ENCODE measurements around the gene AP2M1. TPM values are rescaled to one million over a fixed set of nuclear protein-coding genes. Genes with fewer than 3 reads are reported as not detected.

AP2M1 gene
- total and polyA plus RNA-seq, 10 of the 15 experiments (the other 5 are each of a cell fraction or from before 2014, with no cell fraction given), result 65.6 to 356 (median 161) TPM

DNA sequence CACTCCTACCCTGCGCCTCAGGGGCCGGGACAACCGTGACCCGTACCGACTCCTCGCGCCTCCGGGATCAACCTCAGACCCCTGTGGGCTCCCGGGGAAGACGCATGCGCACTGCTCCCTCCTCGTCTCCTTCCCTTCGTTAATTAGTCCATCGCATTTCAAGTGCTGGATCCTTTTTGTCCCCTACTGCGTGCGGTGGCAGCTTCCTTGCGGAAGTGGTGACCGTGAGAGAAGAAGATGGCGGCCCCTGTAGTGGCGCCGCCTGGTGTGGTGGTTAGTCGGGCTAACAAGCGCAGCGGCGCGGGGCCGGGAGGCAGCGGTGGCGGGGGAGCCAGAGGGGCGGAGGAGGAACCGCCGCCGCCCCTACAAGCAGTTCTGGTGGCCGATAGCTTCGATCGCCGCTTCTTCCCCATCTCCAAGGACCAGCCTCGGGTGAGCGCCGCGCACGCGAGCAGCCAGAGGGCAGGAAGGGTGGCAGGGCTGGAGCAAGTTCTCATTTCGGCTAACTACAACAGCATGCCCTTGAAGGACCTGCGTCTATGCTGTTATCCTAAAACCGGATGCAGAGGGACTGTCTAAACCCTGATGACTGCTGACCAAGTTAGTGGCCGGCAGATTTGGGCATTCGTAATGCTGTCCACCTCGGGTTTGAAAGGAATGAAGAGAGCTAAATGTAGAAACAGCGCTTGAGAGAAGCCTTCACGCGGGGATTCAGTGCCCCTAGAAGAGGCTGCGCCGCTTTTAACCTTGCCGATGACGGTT is 39.3 kb upstream of the AP2M1 start, which contains the start of gene EIF2B5 (continued):
- TF ChIP-seq, protein P1, sequence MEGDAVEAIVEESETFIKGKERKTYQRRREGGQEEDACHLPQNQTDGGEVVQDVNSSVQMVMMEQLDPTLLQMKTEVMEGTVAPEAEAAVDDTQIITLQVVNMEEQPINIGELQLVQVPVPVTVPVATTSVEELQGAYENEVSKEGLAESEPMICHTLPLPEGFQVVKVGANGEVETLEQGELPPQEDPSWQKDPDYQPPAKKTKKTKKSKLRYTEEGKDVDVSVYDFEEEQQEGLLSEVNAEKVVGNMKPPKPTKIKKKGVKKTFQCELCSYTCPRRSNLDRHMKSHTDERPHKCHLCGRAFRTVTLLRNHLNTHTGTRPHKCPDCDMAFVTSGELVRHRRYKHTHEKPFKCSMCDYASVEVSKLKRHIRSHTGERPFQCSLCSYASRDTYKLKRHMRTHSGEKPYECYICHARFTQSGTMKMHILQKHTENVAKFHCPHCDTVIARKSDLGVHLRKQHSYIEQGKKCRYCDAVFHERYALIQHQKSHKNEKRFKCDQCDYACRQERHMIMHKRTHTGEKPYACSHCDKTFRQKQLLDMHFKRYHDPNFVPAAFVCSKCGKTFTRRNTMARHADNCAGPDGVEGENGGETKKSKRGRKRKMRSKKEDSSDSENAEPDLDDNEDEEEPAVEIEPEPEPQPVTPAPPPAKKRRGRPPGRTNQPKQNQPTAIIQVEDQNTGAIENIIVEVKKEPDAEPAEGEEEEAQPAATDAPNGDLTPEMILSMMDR (IDR thresholded peaks at IDR 0.05 in 2 of 3, conservative IDR thresholded peaks at IDR 0.05 in 1 of 3; ENCODE audit: control insufficient read depth in 2 of 3, extremely low read depth in 1 of 3, insufficient read depth in 1 of 3, low read depth in 3 of 3, low read length in 3 of 3), result peak; percentile 25 to 36 (median 35); a peak in 4 of 6 replicates
- TF ChIP-seq RUNX3 (IDR thresholded peaks at IDR 0.05; ENCODE audit: low read length), result peak; percentile 95
- no peak for TF ChIP-seq MYC (IDR thresholded peaks at IDR 0.05; ENCODE audit: insufficient read depth, insufficient read length, insufficient replicate concordance, low read length, severe bottlenecking)
- TF ChIP-seq CHD1 (IDR thresholded peaks at IDR 0.05; ENCODE audit: low read depth, low read length), result peak; percentile 67; the same call in 1 of the 2 replicates
- 0 out of 2 replicates have a peak, but pooled peaks have one; percentile 36 for TF ChIP-seq TBL1XR1 (IDR thresholded peaks at IDR 0.05; ENCODE audit: low read depth, low read length)
- TF ChIP-seq NFYA (IDR thresholded peaks at IDR 0.05; ENCODE audit: borderline replicate concordance, low read depth, low read length), result no peak
- no peak for TF ChIP-seq ZZZ3 (IDR thresholded peaks at IDR 0.05; ENCODE audit: control insufficient read depth, insufficient read length, low read depth)
- no peak for TF ChIP-seq BRCA1 (IDR thresholded peaks at IDR 0.05; ENCODE audit: low read depth, low read length)
- no peak for TF ChIP-seq CEBPB (IDR thresholded peaks at IDR 0.05; ENCODE audit: borderline replicate concordance in 1 of 2, low read depth in 2 of 2, low read length in 2 of 2)
- peak; percentile 82; the same call in 1 of the 2 replicates for TF ChIP-seq LARP7 (IDR thresholded peaks at IDR 0.05)
- TF ChIP-seq, protein P2, sequence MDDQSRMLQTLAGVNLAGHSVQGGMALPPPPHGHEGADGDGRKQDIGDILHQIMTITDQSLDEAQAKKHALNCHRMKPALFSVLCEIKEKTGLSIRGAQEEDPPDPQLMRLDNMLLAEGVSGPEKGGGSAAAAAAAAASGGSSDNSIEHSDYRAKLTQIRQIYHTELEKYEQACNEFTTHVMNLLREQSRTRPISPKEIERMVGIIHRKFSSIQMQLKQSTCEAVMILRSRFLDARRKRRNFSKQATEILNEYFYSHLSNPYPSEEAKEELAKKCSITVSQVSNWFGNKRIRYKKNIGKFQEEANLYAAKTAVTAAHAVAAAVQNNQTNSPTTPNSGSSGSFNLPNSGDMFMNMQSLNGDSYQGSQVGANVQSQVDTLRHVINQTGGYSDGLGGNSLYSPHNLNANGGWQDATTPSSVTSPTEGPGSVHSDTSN (IDR thresholded peaks at IDR 0.05; ENCODE audit: insufficient replicate concordance, low read depth, low read length), result no peak
- peak; percentile 19; the same call in 1 of the 2 replicates for TF ChIP-seq SMC3 (IDR thresholded peaks at IDR 0.05; ENCODE audit: borderline replicate concordance, low read length)
- no peak for TF ChIP-seq PAX8 (IDR thresholded peaks at IDR 0.05)
- peak; percentile 40; the same call in 1 of the 2 replicates for TF ChIP-seq MTA2 (IDR thresholded peaks at IDR 0.05; ENCODE audit: low read depth)
- TF ChIP-seq ETV6 (conservative IDR thresholded peaks at IDR 0.05 in 1 of 2, IDR thresholded peaks at IDR 0.05 in 1 of 2; ENCODE audit: borderline replicate concordance in 1 of 2, low read depth in 1 of 2), result 0 out of 4 replicates have a peak, but pooled peaks of 1 of the 2 experiments have one; percentile 45
- peak; percentile 67 for TF ChIP-seq DPF2 (IDR thresholded peaks at IDR 0.05)
- TF ChIP-seq ZNF384 (IDR thresholded peaks at IDR 0.05; ENCODE audit: borderline replicate concordance, low read depth, low read length), result no peak
- TF ChIP-seq, protein P3, sequence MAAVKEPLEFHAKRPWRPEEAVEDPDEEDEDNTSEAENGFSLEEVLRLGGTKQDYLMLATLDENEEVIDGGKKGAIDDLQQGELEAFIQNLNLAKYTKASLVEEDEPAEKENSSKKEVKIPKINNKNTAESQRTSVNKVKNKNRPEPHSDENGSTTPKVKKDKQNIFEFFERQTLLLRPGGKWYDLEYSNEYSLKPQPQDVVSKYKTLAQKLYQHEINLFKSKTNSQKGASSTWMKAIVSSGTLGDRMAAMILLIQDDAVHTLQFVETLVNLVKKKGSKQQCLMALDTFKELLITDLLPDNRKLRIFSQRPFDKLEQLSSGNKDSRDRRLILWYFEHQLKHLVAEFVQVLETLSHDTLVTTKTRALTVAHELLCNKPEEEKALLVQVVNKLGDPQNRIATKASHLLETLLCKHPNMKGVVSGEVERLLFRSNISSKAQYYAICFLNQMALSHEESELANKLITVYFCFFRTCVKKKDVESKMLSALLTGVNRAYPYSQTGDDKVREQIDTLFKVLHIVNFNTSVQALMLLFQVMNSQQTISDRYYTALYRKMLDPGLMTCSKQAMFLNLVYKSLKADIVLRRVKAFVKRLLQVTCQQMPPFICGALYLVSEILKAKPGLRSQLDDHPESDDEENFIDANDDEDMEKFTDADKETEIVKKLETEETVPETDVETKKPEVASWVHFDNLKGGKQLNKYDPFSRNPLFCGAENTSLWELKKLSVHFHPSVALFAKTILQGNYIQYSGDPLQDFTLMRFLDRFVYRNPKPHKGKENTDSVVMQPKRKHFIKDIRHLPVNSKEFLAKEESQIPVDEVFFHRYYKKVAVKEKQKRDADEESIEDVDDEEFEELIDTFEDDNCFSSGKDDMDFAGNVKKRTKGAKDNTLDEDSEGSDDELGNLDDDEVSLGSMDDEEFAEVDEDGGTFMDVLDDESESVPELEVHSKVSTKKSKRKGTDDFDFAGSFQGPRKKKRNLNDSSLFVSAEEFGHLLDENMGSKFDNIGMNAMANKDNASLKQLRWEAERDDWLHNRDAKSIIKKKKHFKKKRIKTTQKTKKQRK (IDR thresholded peaks at IDR 0.05; ENCODE audit: low read depth, low read length), result no peak
- TF ChIP-seq SIX5 (IDR thresholded peaks at IDR 0.05; ENCODE audit: low read depth, low read length, severe bottlenecking), result peak; percentile 60
- peak; percentile 30; the same call in 1 of the 2 replicates for TF ChIP-seq SREBF1 (IDR thresholded peaks at IDR 0.05; ENCODE audit: low read length)
- 0 out of 2 replicates have a peak, but pooled peaks have one; percentile 37 for TF ChIP-seq MTA3 (IDR thresholded peaks at IDR 0.05; ENCODE audit: borderline replicate concordance, low read length)
- TF ChIP-seq POLR2AphosphoS2 (IDR thresholded peaks at IDR 0.05; ENCODE audit: low read depth, low read length), result peak; percentile 82; the same call in 1 of the 2 replicates
- TF ChIP-seq EGR1 (IDR thresholded peaks at IDR 0.05; ENCODE audit: borderline replicate concordance in 1 of 2, low read depth in 2 of 2, low read length in 2 of 2), result peak in 1 of 2 experiments; percentile 66; a peak in 1 of 3 replicates

All from GM12878 (cell line).